ENCODE results near the gene CAPN10. TPM values are rescaled to one million over a fixed set of nuclear protein-coding genes. Genes with fewer than 3 reads are reported as not detected.

Gene CAPN10
- total RNA-seq, 1 donor from 2014 or later = 49.6 TPM

GRCh38 chr2:240573071-240573515 is 13.4 kb upstream of the CAPN10 start:
- peaks cover 14% of the 10 kb centered on the region for H3K4me1 Mint-ChIP-seq (ENCODE audit: low read depth)
- intact Hi-C loops (cut with micrococcal nuclease) = no loop called here
- H3K27me3 Mint-ChIP-seq (ENCODE audit: low read depth) = no peaks in the 10 kb centered on the region
- no peak overlapping the region for H3K4me3 Mint-ChIP-seq (ENCODE audit: low read depth)
- peaks cover 13% of the 10 kb centered on the region for H3K36me3 Mint-ChIP-seq (ENCODE audit: low read depth)
- no peak overlapping the region for H3K27ac Mint-ChIP-seq
- H3K9me3 Mint-ChIP-seq = no peaks in the 10 kb centered on the region
- no peak for DNase-seq (ENCODE audit: low spot score)

GRCh38 chr2:240573516-240574385 is 12.8 kb upstream of the CAPN10 start:
- Mint-ChIP-seq H3K4me3 (ENCODE audit: low read depth) (no peak overlapping the region), H3K27ac (no peak overlapping the region), H3K9me3 (no peaks in the 10 kb centered on the region), H3K36me3 (ENCODE audit: low read depth) (peaks cover 16% of the 10 kb centered on the region), H3K27me3 (ENCODE audit: low read depth) (no peaks in the 10 kb centered on the region), H3K4me1 (ENCODE audit: low read depth) (peaks cover 14% of the 10 kb centered on the region)
- intact Hi-C loops (cut with micrococcal nuclease) = no loop called here
- no peak for DNase-seq (ENCODE audit: low spot score)

- Mint-ChIP-seq H3K9me3 (no peaks in the 10 kb centered on the region), H3K36me3 (ENCODE audit: low read depth) (peaks cover 16% of the 10 kb centered on the region), H3K27ac (no peak overlapping the region), H3K4me3 (ENCODE audit: low read depth) (no peak overlapping the region), H3K4me1 (ENCODE audit: low read depth) (peaks cover 13% of the 10 kb centered on the region), H3K27me3 (ENCODE audit: low read depth) (no peaks in the 10 kb centered on the region)
- no peak for DNase-seq (ENCODE audit: low spot score)
- intact Hi-C loops (cut with micrococcal nuclease) = no loop called here
Measured at GRCh38 chr2:240574386-240575100, 12.0 kb upstream of the CAPN10 start.

GRCh38 chr2:240575101-240575965 is 11.2 kb upstream of the CAPN10 start:
- Mint-ChIP-seq H3K4me3 (ENCODE audit: low read depth) (no peak overlapping the region), H3K36me3 (ENCODE audit: low read depth) (peaks cover 24% of the 10 kb centered on the region), H3K9me3 (no peaks in the 10 kb centered on the region), H3K27ac (no peak overlapping the region), H3K27me3 (ENCODE audit: low read depth) (no peaks in the 10 kb centered on the region), H3K4me1 (ENCODE audit: low read depth) (peaks cover 15% of the 10 kb centered on the region)
- intact Hi-C loops (cut with micrococcal nuclease) = no loop called here
- no peak for DNase-seq (ENCODE audit: low spot score)

GRCh38 chr2:240576036-240576435 is 10.5 kb upstream of the CAPN10 start:
- peaks cover 15% of the 10 kb centered on the region for H3K4me1 Mint-ChIP-seq (ENCODE audit: low read depth)
- H3K4me3 Mint-ChIP-seq (ENCODE audit: low read depth) = no peak overlapping the region
- peaks cover 30% of the 10 kb centered on the region for H3K36me3 Mint-ChIP-seq (ENCODE audit: low read depth)
- no peaks in the 10 kb centered on the region for H3K9me3 Mint-ChIP-seq
- no peaks in the 10 kb centered on the region for H3K27me3 Mint-ChIP-seq (ENCODE audit: low read depth)
- no peak overlapping the region for H3K27ac Mint-ChIP-seq
- intact Hi-C loops (cut with micrococcal nuclease) = no loop called here
- DNase-seq (ENCODE audit: low spot score) = no peak

GRCh38 chr2:240576436-240577205 is 9.9 kb upstream of the CAPN10 start:
- DNase-seq (ENCODE audit: low spot score) = no peak
- H3K36me3 Mint-ChIP-seq (ENCODE audit: low read depth) = peaks cover 31% of the 10 kb centered on the region
- no peaks in the 10 kb centered on the region for H3K9me3 Mint-ChIP-seq
- no peak overlapping the region for H3K27ac Mint-ChIP-seq
- H3K4me1 Mint-ChIP-seq (ENCODE audit: low read depth) = peaks cover 13% of the 10 kb centered on the region
- H3K27me3 Mint-ChIP-seq (ENCODE audit: low read depth) = no peaks in the 10 kb centered on the region
- H3K4me3 Mint-ChIP-seq (ENCODE audit: low read depth) = no peak overlapping the region
- intact Hi-C loops (cut with micrococcal nuclease) = no loop called here

- peaks cover 13% of the 10 kb centered on the region for H3K4me1 Mint-ChIP-seq (ENCODE audit: low read depth)
- no peaks in the 10 kb centered on the region for H3K9me3 Mint-ChIP-seq
- intact Hi-C loops (cut with micrococcal nuclease) = no loop called here
- DNase-seq (ENCODE audit: low spot score) = no peak
- no peak overlapping the region for H3K4me3 Mint-ChIP-seq (ENCODE audit: low read depth)
- H3K27ac Mint-ChIP-seq = no peak overlapping the region
- H3K27me3 Mint-ChIP-seq (ENCODE audit: low read depth) = no peaks in the 10 kb centered on the region
- H3K36me3 Mint-ChIP-seq (ENCODE audit: low read depth) = peaks cover 31% of the 10 kb centered on the region
Measured at GRCh38 chr2:240577281-240578109, 9.0 kb upstream of the CAPN10 start.

GRCh38 chr2:240578110-240578450 is 8.5 kb upstream of the CAPN10 start:
- peaks cover 31% of the 10 kb centered on the region for H3K36me3 Mint-ChIP-seq (ENCODE audit: low read depth)
- no peak for DNase-seq (ENCODE audit: low spot score)
- peaks cover 13% of the 10 kb centered on the region for H3K4me1 Mint-ChIP-seq (ENCODE audit: low read depth)
- intact Hi-C loops (cut with micrococcal nuclease) = no loop called here
- H3K4me3 Mint-ChIP-seq (ENCODE audit: low read depth) = no peak overlapping the region
- no peaks in the 10 kb centered on the region for H3K27me3 Mint-ChIP-seq (ENCODE audit: low read depth)
- no peak overlapping the region for H3K27ac Mint-ChIP-seq
- H3K9me3 Mint-ChIP-seq = no peaks in the 10 kb centered on the region

GRCh38 chr2:240578488-240578887 is 8.0 kb upstream of the CAPN10 start:
- H3K9me3 Mint-ChIP-seq = no peaks in the 10 kb centered on the region
- peaks cover 31% of the 10 kb centered on the region for H3K36me3 Mint-ChIP-seq (ENCODE audit: low read depth)
- no peak overlapping the region for H3K4me3 Mint-ChIP-seq (ENCODE audit: low read depth)
- intact Hi-C loops (cut with micrococcal nuclease) = no loop called here
- H3K27me3 Mint-ChIP-seq (ENCODE audit: low read depth) = no peaks in the 10 kb centered on the region
- no peak overlapping the region for H3K27ac Mint-ChIP-seq
- DNase-seq (ENCODE audit: low spot score) = no peak
- peaks cover 13% of the 10 kb centered on the region for H3K4me1 Mint-ChIP-seq (ENCODE audit: low read depth)

- no peaks in the 10 kb centered on the region for H3K27me3 Mint-ChIP-seq (ENCODE audit: low read depth)
- peaks cover 14% of the 10 kb centered on the region for H3K4me1 Mint-ChIP-seq (ENCODE audit: low read depth)
- intact Hi-C loops (cut with micrococcal nuclease) = no loop called here
- peaks cover 31% of the 10 kb centered on the region for H3K36me3 Mint-ChIP-seq (ENCODE audit: low read depth)
- H3K4me3 Mint-ChIP-seq (ENCODE audit: low read depth) = no peak overlapping the region
- no peak for DNase-seq (ENCODE audit: low spot score)
- H3K9me3 Mint-ChIP-seq = no peaks in the 10 kb centered on the region
- peak overlapping the region; percentile 58 for H3K27ac Mint-ChIP-seq
Measured at GRCh38 chr2:240579071-240579762, 7.3 kb upstream of the CAPN10 start.

All from activated T-helper 2 cell treated with anti-CD3 and anti-CD28 coated beads, Interferon-gamma antibody, Interleukin-2, Interleukin-4, amounts not matched to agents 10 μg/mL and 5 μg/mL and 100 μg/mL, durations not matched to agents 14 hours and 24 hours and 36 hours (primary cell).